NOMO-1 (cell line): ENCODE results near the gene CTBP2.
"Not testable (repeated sequence)": the region's sequence is repeated elsewhere in the genome, so short reads cannot be mapped to it uniquely, and the experiment has no call there.

Experiments used
- DNase-seq, 2 experiments: peaks; one replicate each; lab custom pipeline; 2025; ENCODE audit not compliant: unreplicated experiment in 2 of 2; lab: John Stamatoyannopoulos, UW

CTBP2 gene

DNA sequence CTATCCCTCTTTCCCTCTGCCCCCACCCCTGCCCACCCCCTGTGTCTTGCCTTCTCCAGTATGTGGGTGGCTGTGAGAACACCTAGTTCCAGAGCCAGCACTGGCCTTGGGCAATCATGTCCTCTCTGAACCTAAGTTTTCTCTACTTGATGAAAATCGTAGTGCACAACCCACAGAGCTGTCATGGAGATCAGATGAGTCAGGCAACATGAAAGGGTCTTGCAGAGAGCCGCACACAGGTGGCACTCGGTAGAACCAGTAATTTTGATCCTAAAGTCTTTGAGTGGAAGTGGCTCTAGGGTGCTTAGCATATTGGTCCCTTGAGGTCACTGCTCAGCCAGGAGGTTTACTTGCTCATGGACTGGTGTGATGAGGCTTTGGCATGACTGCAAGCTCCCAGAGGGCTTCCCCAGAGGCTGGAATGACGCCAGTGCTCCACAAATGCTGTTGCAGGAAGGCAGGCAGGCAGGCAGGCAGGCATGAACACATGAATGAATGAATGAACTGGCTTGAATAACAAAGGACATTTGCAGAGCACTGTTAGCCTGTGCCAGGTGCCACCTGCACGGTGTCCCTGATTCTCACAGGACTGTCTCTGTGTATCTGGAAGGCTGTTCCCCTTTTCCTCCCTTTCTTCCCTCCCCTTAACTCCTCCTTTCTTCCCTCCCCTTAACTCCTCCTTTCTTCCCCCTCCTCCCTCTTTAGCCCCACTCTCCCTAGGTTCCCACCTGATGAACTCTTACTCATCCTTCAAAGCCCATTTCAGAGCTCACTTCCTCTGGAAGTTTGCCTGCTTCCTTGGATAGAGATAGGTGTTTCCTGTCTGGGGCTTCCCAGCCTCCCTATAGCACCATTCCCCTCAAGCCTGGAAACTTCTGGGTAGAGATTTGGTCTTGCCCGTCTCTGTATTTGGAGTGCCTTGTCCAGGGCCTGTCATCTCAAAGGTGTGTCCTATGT lies 27.2 kb upstream of the CTBP2 start:
- no peak for DNase-seq

DNA sequence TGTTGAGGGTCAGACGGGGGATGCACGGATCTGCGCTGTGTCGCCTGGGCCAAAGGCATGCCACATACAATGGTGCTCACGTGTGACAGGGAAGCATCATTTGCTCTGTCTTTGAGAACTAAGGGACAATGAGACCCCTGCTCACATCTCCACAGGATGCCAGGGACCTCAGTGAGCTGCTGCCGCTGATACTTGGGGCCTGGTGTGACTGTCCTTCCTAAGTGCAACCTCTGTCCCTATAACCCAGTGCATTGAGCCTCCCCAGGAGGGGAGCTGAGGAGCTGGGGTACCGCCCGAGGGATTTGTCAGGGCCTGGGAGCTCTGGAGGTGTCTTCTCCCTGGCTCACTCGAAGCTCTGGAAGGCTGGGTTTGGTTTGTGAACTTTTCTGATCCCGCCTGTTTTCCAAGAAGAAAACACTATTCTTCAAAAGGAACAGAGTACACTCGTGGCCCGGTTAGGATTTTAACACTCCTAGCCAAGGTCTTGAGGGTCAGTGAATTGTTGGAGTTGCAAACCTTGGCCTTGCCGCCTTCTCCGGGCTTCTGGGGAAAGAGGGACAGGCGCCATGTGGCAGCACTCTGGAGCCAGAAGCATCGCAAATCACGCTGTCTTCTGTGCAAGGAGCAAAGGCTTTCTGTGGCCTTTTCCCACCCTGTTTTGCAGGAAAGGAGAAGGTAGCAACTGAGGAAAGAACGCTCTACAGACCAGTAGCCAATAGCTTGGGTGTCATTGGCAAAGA lies 26.2 kb upstream of the CTBP2 start:
- no peak for DNase-seq

DNA sequence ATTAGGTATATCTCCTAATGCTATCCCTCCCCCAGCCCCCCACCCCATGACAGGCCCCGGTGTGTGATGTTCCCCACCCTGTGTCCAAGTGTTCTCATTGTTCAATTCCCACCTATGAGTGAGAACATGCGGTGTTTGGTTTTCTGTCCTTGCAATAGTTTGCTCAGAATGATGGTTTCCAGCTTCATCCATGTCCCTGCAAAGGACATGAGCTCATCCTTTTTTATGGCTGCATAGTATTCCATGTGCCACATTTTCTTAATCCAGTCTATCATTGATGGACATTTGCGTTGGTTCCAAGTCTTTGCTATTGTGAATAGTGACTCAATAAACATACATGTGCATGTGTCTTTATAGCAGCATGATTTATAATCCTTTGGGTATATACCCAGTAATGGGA lies 18.7 kb upstream of the CTBP2 start:
- DNase-seq: not testable (repeated sequence)

DNA sequence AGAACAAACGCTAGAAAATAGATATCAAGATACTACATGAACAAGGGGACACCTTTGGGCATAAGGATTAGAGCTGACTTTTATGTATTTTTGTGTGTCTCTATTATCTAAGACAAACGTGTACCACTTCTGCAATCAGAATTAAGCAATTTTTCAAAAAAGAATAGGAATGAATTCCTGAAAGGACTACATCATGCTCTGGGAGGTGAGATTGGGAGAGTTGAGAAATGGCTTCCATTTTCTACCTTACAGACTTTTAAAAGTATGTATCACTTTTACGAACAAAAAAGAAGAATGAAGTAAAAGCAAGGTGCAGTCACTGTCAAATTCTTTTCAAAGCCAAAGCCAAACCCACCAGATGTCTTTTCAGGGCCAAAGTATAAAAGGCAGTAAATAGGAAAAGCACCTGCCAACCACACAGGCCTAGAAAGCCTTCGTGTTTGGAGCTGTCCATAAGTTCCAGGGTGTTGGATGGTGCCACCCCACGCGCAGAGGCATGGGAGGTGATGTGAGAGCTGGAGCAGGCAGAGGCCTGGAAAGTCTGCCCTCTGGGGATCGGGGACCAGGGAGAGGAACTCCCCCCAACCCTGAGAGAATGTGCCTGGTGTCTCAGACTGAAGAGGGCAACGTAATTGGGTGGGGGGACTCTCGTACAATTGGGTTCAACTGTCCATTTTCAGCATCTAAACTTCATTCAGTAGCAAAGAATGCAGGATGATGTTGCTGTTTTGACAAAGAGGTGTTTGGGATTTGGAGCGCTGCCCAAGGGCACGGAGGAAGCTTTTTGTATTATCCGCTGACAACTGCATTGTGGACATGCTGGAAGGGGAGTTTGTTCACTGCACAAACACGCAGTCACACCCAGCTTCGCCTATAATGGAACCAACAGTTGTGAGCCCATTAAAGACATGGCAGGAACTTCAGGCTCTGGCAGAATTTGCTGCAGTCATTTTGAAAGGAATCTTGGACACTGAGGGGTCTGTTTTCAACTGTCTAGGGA lies 17.6 kb upstream of the CTBP2 start:
- DNase-seq: no peak

DNA sequence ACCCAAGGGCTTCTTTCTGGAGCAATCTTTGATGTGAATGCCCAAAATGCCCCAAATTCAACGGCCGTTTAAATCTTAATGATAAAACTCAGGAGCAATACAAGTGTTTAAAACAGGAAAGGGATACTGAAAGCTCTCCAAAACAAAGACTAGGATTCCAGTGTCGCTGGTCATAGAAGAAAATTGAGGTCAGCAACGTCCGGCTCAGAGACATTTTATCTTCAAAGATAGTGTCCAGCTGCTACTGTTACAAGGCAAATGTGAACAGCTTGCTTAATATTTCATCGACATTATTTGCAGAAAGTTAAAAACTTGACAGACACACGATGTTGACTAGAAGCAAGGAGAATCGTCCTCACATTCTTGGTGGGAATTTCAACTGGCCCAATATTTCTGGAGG lies 15.4 kb upstream of the CTBP2 start:
- DNase-seq: no peak

DNA sequence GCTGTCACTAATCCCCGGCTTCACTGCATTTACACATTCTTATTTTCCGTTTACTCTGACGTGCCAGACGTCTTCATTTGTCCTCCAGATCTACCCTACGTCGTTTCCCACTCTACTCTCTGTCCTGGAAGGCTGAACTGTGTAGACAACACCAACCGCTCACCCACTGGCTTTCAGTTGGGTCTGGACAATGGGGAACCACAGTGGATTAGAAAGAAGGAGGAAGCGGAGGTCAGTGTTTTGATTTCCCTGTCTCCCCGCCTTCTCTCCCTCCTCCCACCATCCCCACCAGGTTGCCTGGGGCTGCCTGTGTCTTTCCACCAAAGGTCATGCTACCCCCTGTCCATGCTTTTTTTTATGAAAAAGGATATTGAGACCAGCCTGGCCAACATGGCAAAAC lies 14.0 kb upstream of the CTBP2 start:
- DNase-seq: no peak

DNA sequence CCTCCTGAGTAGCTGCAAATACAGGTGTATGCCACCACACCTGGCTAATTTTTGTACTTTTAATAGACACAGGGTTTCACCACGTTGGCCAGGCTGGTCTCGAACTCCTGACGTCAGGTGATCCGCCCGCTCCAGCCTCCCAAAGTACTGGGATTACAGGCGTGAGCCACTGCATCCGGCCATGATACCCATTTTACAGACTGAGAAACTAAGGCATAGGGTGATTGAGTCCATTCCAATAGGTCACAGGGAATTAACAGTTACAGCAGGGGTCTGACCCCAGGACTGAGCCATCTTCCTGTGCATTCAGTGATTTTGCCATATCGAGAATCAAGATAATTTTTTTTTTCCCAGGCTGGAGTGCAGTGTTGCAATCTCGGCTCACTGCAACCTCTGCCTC lies 12.3 kb upstream of the CTBP2 start:
- no peak for DNase-seq

DNA sequence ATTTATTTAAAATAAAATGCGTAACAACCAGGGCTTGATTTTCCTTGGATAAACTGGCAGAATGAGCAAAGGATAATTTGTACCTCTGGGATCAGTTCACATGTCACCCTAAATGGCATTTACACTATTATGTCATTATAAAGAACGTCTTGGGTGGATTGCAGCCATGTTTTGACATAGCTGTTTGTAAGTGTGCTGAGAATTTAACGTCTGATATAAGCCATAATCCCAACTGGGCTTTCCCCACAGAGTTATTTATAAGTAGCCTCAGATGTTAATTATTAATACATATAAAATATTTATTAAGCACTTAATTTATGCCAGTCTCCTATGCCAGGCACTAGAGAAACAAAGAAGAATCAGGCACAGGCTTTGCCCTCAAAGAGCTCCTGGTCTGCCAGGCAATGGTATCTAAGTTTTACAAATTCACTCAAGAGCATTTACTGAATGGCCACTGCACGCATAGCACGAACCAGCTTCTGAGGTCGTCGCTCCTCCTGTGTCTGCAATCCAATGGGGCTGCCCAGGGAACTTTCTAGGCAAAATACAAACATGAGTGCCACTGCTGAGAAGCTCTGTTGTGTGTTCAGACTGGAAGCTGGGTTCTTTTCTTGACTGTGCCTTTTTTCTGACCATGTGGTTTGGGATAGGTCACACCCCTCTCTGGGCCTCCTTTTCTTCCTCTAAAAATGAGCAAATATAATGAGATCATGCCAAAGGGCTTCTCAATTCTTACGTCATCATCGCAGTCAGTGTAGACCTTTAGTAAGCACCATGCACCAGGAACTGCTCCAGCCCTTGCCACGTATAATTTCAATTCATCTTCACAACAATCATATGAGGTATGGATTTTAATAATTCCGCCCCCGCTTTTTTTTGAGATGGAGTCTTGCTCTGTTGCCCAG lies 11.3 kb upstream of the CTBP2 start:
- no peak for DNase-seq

DNA sequence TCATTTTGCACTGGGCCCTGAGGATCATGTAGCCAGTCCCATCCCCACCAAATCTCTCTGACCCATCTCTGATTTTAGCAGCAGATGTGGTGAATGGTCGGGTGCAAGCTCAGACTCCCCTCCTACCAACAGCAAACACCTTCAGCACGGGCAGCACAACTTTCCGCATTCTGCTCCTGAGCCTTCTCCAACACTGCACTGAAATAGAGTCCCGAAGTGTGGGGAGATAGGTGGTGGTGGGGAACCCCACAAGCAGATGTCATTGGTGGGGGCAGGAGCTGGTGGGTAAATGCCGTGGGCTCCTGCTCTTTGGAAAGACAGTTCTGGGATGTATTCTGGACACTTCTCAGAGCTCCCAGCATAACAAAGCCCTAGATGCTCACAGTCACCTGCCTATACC lies 9.6 kb upstream of the CTBP2 start:
- no peak for DNase-seq

DNA sequence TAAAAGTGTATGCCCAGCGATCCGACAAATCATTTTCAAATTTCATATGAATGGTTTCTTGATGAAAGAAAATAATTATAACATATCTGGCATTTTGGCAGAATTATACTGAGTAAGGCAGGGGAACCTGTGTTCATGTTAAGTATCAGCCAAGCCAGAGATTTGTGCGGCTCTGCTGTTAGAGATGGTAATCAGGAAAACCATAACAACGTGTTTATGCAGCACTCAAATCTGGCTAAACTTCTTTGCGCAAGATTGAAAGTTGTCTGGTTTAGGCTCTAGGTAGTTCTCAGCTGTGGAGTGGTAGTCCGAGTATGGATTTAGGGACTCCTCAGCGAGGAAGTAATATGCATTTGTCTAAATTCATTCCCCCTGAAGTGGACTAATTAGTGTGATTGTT lies 8.9 kb upstream of the CTBP2 start:
- no peak for DNase-seq

DNA sequence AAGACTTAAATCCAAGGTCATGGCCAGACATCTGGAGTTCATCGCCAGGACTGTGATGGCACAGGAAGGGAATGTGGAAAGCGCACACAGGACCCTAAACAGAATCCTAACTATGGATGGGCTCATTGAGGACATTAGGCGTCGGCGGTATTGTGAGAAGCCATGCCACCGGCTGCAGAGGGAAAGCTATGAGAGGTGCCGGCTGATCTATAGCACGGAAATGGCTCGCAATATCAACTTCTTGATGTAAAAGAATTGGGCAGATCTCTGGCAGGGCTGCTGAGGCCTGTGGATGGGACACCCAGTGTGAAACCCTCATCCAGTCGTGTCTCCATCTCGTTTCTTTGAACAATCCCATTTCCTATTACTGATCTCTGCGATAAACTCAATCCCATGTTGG lies 6.3 kb upstream of the CTBP2 start:
- DNase-seq: no peak

DNA sequence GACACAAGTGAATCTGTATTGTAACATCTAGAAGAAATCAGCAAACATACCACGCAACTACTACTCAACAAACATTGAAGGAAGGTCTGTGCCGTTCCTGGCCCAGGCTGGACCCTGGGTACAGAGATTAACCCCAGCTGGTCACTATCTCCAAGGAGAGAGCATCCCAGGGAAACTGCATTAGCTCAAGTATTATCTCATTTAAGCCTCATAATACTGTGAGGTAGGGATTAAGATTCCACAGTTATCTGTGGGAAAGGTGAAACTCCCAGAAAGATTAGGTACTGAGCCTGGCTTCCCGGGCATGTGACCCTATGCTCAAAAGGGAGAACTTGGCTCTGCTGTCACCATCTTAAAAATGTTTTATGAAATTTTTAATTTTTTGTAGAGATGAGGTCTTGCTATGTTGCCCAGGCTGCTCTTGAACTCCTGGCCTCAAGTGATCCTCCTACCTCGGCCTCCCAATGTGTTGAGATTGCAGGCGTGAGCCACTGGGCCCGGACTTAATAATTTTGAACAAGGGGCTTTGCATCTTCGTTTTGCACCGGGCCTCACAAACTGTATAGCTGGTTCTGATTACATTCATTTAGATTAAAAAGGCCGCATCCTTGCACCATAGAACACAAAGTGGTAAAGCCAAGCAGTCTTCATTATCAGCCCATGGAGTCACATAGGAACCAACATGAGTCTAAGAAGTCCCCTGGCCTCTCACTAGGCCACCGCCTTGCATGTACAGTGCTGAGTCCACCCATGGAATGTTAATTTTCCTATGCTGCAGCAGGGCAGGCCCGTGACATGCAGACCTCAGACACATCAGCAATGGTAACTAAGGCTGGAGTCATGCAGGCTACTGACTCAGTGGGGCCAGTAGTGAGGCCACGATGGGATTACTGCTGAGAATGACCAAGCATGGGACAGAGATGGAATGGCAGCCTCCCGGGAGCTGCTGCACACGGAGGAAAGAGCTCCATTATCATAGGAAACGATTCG lies 5.5 kb upstream of the CTBP2 start:
- DNase-seq: no peak

DNA sequence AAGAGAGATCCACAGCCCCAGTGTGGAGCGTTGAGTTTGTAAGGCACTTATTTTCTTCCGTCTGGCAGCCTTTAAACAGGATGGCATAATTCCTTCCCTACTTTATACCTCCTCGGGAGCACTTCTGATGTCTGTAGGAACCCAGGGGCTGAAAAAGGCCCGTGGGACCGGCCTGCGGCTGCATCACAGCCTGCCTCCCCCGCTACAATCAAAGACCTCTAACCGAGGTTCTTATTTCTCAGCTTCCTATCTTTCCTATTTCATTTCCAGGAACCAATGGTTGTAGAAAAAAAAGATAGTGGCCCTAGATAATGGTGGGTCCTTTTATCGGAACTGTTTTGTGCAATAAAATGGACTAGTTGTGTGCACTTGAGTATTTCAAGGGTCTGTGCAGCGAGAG lies 4.1 kb upstream of the CTBP2 start:
- DNase-seq: no peak

DNA sequence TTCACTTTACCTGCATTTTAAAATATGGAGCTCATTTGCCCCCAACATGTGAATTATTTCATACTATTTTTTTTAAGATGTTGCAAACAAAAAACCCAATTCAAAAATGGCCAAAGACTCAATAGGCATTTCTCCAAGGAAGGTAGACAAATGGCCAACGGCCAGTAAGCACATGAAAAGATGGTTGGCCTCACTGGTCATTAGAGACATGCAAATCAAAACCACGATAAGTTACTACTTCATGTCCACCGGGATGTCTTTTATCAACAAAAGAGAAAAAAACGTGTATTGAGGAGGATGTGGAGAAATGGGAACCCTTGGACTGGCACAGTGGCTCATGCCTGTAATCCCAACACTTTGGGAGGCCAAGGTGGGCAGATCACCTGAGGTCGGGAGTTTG lies 3.4 kb upstream of the CTBP2 start:
- no peak for DNase-seq

DNA sequence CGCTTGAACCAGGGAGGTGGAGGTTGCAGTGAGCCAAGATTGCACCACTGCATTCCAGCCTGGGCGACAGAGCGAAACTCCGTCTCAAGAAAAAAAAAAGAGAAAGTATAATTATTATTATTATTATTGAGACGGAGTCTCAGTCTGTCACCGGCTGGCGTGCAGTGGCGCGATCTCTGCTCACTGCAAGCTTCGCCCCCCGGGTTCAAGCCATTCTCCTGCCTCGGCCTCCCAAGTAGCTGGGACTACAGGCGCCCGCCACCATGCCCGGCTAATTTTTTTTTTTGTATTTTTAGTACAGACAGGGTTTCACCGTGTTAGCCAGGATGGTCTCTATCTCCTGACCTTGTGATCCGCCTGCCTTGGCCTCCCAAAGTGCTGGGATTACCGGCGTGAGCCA lies 2.9 kb upstream of the CTBP2 start:
- DNase-seq: not testable (repeated sequence)

DNA sequence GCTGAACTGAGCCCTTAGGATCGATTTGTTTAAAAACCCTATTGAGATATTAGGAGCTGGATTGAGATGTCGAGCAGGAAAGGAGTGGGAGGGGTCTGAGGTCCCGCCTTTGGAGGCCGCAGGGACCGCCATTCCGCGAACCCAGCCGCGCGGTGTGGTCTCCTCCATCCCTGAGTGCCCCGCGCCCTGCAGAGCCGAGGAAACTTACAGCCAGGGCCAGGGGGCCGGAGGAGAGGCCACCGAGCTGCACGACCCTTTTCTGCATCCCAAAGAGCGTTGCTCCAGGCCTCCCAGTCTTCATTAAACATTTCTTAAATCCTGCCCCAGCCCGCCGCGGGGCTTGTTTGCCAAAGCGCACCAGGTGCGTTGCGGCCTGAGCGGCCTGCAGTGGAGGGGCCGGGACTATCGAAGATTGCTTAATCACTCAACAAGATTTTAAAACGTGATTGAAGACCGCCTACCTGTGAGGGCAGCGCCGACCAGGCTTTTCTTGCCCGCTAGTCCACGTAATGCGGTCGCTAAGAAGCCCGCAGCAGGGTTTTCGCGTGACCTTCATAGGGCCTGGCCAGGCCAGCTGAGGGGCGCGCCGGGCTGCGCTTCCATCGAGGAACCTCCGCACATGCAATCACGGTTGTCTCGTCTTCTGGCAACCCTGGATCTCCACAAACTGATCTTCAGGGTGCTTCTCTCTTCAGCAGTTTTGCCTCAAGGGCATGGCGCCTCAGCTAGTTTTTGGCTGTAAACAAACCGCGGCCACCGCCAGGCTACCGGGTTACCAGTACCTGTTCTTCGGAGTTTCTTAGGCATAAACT lies 2.0 kb upstream of the CTBP2 start:
- no peak for DNase-seq

DNA sequence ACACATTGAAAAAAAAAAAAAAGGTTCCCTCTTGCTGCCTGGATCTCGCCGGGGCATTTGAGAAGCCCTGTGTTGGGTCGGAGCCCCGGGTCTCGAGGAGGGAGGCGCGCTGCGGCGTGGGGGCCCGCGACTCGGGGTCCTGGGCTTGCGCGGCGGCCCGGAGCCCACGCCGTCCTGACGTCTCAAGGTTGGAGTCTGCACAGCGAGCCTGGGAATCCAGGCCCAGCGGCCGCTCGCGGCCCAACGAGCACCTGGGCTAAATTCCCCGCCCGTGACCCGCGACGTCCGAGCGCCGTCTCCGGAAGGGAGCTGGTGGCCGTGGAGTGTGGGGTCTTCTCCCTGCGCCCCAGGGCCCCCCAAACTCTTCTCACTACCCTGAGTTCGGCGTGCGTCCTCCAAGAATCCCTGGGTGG lies 1.4 kb upstream of the CTBP2 start:
- DNase-seq: no peak
